ENCODE measurements around the gene QRICH2. TPM values are rescaled to one million over a fixed set of nuclear protein-coding genes. Genes with fewer than 3 reads are reported as not detected.

QRICH2 gene
- total and polyA plus RNA-seq, 9 of the 15 experiments (the other 6 are each of a cell fraction or from before 2014, with no cell fraction given), result 0.03 to 1.6 (median 0.81) TPM

DNA sequence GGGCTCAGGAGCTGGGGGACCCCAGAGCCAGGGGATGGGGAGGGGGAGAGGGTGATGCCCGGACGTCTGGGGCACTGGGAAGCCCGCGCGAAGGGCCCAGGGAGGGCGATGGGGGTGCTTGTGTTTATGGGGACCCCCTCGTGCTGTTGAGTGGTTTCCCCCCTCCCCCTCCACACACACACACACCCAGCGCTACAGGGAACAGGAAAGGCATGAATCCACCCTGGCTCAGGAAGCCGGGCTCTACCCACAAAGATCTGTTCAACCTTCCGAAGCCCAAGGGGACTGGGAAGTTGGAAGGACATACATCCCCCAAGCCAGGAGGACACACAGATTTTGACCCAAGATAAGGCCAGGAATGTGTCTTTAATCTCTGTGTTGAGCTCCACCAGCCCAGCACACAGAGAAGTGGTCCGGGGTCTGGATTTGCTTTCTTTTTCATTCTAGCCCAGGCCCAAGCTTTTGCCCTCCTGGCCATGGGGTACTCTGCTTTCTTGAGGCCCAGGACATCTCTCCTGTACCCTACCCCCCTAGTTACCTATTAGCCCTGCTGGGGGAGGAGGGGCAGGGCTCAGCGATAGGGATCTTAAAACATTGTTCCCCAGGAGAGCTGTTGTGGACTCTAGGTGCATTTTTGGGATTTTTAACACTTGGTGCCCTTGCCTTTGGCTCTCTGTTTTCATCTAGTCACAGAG is 41.7 kb downstream of the QRICH2 start (continued):
- TF ChIP-seq NFIC (IDR thresholded peaks at IDR 0.05) (no peak), POLR2AphosphoS2 (IDR thresholded peaks at IDR 0.05; ENCODE audit: low read length) (no peak), RCOR1 (IDR thresholded peaks at IDR 0.05; ENCODE audit: borderline replicate concordance in 1 of 2, low read depth in 2 of 2, low read length in 2 of 2) (no peak), PTRF (tag; IDR thresholded peaks at IDR 0.05) (no peak), MAZ (CRISPR knock-in tag; conservative IDR thresholded peaks at IDR 0.05 in 1 of 2, IDR thresholded peaks at IDR 0.05 in 1 of 2) (no peak; a peak in 1 of 4 replicates), DDX20 (tag; IDR thresholded peaks at IDR 0.05; ENCODE audit: low read depth) (no peak), BRCA1 (IDR thresholded peaks at IDR 0.05) (no peak), BRCA1 (CRISPR knock-in tag; IDR thresholded peaks at IDR 0.05) (0 out of 2 replicates have a peak, but pooled peaks have one; percentile 32), CBX3 (IDR thresholded peaks at IDR 0.05; ENCODE audit: borderline replicate concordance in 1 of 2, low read length in 2 of 2) (peak in 1 of 2 experiments; percentile 19; a peak in 1 of 3 replicates), PRMT5 (CRISPR knock-in tag; IDR thresholded peaks at IDR 0.05) (no peak), FOXJ2 (tag; IDR thresholded peaks at IDR 0.05) (0 out of 2 replicates have a peak, but pooled peaks have one; percentile 4), TAF7 (tag; IDR thresholded peaks at IDR 0.05) (no peak), TOE1 (IDR thresholded peaks at IDR 0.05; ENCODE audit: borderline replicate concordance) (no peak), TOE1 (CRISPR knock-in tag; IDR thresholded peaks at IDR 0.05; ENCODE audit: borderline replicate concordance, low read depth) (no peak), KDM1A (IDR thresholded peaks at IDR 0.05) (peak in 1 of 2 experiments; percentile 54; a peak in 1 of 4 replicates), GATAD2A (IDR thresholded peaks at IDR 0.05) (0 out of 2 replicates have a peak, but pooled peaks have one; percentile 18), KDM2B (CRISPR knock-in tag; IDR thresholded peaks at IDR 0.05) (no peak), CBX5 (IDR thresholded peaks at IDR 0.05; ENCODE audit: borderline replicate concordance, low read depth) (no peak), POU5F1 (IDR thresholded peaks at IDR 0.05; ENCODE audit: borderline replicate concordance, low read depth, low read length, partially characterized antibody) (no peak), ZC3H4 (CRISPR knock-in tag; IDR thresholded peaks at IDR 0.05; ENCODE audit: borderline replicate concordance) (peak; percentile 18; the same call in 1 of the 2 replicates), ZNF444 (CRISPR knock-in tag; IDR thresholded peaks at IDR 0.05) (no peak)
- TF ChIP-seq, protein P1, sequence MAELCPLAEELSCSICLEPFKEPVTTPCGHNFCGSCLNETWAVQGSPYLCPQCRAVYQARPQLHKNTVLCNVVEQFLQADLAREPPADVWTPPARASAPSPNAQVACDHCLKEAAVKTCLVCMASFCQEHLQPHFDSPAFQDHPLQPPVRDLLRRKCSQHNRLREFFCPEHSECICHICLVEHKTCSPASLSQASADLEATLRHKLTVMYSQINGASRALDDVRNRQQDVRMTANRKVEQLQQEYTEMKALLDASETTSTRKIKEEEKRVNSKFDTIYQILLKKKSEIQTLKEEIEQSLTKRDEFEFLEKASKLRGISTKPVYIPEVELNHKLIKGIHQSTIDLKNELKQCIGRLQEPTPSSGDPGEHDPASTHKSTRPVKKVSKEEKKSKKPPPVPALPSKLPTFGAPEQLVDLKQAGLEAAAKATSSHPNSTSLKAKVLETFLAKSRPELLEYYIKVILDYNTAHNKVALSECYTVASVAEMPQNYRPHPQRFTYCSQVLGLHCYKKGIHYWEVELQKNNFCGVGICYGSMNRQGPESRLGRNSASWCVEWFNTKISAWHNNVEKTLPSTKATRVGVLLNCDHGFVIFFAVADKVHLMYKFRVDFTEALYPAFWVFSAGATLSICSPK (IDR thresholded peaks at IDR 0.05; ENCODE audit: borderline replicate concordance), result no peak
- TF ChIP-seq, protein P2, sequence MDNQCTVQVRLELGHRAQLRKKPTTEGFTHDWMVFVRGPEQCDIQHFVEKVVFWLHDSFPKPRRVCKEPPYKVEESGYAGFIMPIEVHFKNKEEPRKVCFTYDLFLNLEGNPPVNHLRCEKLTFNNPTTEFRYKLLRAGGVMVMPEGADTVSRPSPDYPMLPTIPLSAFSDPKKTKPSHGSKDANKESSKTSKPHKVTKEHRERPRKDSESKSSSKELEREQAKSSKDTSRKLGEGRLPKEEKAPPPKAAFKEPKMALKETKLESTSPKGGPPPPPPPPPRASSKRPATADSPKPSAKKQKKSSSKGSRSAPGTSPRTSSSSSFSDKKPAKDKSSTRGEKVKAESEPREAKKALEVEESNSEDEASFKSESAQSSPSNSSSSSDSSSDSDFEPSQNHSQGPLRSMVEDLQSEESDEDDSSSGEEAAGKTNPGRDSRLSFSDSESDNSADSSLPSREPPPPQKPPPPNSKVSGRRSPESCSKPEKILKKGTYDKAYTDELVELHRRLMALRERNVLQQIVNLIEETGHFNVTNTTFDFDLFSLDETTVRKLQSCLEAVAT (IDR thresholded peaks at IDR 0.05), result peak in 1 of 2 experiments; percentile 41; a peak in 1 of 4 replicates
- TF ChIP-seq, protein P3, sequence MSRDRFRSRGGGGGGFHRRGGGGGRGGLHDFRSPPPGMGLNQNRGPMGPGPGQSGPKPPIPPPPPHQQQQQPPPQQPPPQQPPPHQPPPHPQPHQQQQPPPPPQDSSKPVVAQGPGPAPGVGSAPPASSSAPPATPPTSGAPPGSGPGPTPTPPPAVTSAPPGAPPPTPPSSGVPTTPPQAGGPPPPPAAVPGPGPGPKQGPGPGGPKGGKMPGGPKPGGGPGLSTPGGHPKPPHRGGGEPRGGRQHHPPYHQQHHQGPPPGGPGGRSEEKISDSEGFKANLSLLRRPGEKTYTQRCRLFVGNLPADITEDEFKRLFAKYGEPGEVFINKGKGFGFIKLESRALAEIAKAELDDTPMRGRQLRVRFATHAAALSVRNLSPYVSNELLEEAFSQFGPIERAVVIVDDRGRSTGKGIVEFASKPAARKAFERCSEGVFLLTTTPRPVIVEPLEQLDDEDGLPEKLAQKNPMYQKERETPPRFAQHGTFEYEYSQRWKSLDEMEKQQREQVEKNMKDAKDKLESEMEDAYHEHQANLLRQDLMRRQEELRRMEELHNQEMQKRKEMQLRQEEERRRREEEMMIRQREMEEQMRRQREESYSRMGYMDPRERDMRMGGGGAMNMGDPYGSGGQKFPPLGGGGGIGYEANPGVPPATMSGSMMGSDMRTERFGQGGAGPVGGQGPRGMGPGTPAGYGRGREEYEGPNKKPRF (IDR thresholded peaks at IDR 0.05; ENCODE audit: low read depth, low read length), result no peak

All from K562 (cell line).